ENCODE measurements around the gene ISM2. TPM values are rescaled to one million over a fixed set of nuclear protein-coding genes. Genes with fewer than 3 reads are reported as not detected.
"Not testable (repeated sequence)": the region's sequence is repeated elsewhere in the genome, so short reads cannot be mapped to it uniquely, and the experiment has no call there.

Gene ISM2
- total RNA-seq, 1 experiment from 2014 or later: not detected

GRCh38 chr14:77547512-77548180 is 49.0 kb upstream of the ISM2 start:
- Histone ChIP-seq H3K9me3 (ENCODE audit: control insufficient read depth in 1 of 2, insufficient read depth in 1 of 2, low read depth in 1 of 2, low read length in 2 of 2) (no peaks in the 10 kb centered on the region), H3K27me3 (ENCODE audit: insufficient read depth, low read length) (no peaks in the 10 kb centered on the region), H3K9ac (ENCODE audit: low read length) (no peak overlapping the region), H3K4me2 (ENCODE audit: low read length) (no peak overlapping the region), H3K36me3 (ENCODE audit: control insufficient read depth in 1 of 2, insufficient read depth in 2 of 2, low read length in 2 of 2) (peaks cover 16 to 23% of the 10 kb centered on the region in 2 experiments), H3K9me2 (ENCODE audit: insufficient read depth) (no peaks in the 10 kb centered on the region), H4K20me1 (ENCODE audit: insufficient read depth) (no peaks in the 10 kb centered on the region), H3K79me2 (ENCODE audit: insufficient read depth, low read length) (no peaks in the 10 kb centered on the region), H3K4me1 (ENCODE audit: control insufficient read depth in 1 of 2, insufficient read depth in 2 of 2, low read length in 2 of 2) (no peaks in the 10 kb centered on the region), H2AFZ (ENCODE audit: low read depth, low read length, poor library complexity, severe bottlenecking) (no peak overlapping the region), H3K4me3 (replicated peaks in 1 of 2; ENCODE audit: low read depth in 1 of 2, low read length in 2 of 2) (no peak overlapping the region), H3K27ac (ENCODE audit: low read depth, low read length) (no peak overlapping the region)
- intact Hi-C loops (cut with micrococcal nuclease): no loop called here
- TF ChIP-seq MAX (IDR thresholded peaks at IDR 0.05) (no peak), CTCF (IDR thresholded peaks at IDR 0.05 in 2 of 3, conservative IDR thresholded peaks at IDR 0.05 in 1 of 3; ENCODE audit: borderline replicate concordance in 1 of 3, insufficient read depth in 1 of 3, low read depth in 2 of 3, low read length in 2 of 3) (peak in 2 of 3 experiments; percentile 30 to 49; a peak in 3 of 6 replicates)
- POLR2A ChIA-PET: no interaction called here
- CTCF ChIA-PET: interaction anchor here (0.9 kb wide), 1 partner anchor 89 kb away, joined by 3 read pairs; no protein-coding TSS in a partner anchor
- no TSS peak for BruUV-seq (replicated peaks)
- RAD21 ChIA-PET (ENCODE audit: low non-redundant PET in 1 of 2, low total read pairs in 2 of 2, uncharacterized antibody in 2 of 2, unreplicated experiment in 2 of 2): no interaction called here
- ATAC-seq (no peak; the same call in 1 of the 2 replicates), DNase-seq (ENCODE audit: low read depth, low spot score) (no peak)

- H3K9me3 ChIP-seq (ENCODE audit: control insufficient read depth in 1 of 2, insufficient read depth in 1 of 2, low read depth in 1 of 2, low read length in 2 of 2); H3K9me2 ChIP-seq (ENCODE audit: insufficient read depth); RAD21 ChIA-PET (ENCODE audit: low non-redundant PET in 1 of 2, low total read pairs in 2 of 2, uncharacterized antibody in 2 of 2, unreplicated experiment in 2 of 2); H3K79me2 ChIP-seq (ENCODE audit: insufficient read depth, low read length); ATAC-seq; H3K27ac ChIP-seq (ENCODE audit: low read depth, low read length); H2AFZ ChIP-seq (ENCODE audit: low read depth, low read length, poor library complexity, severe bottlenecking); intact Hi-C loops (cut with micrococcal nuclease); H3K4me2 ChIP-seq (ENCODE audit: low read length); BruUV-seq (replicated peaks); H3K4me1 ChIP-seq (ENCODE audit: control insufficient read depth in 1 of 2, insufficient read depth in 2 of 2, low read length in 2 of 2); DNase-seq (ENCODE audit: low read depth, low spot score); POLR2A ChIA-PET; H4K20me1 ChIP-seq (ENCODE audit: insufficient read depth); H3K27me3 ChIP-seq (ENCODE audit: insufficient read depth, low read length); CTCF ChIA-PET; H3K4me3 ChIP-seq (replicated peaks in 1 of 2; ENCODE audit: low read depth in 1 of 2, low read length in 2 of 2); H3K9ac ChIP-seq (ENCODE audit: low read length): not testable (repeated sequence)
- peaks cover 14 to 23% of the 10 kb centered on the region in 2 experiments for H3K36me3 ChIP-seq (ENCODE audit: control insufficient read depth in 1 of 2, insufficient read depth in 2 of 2, low read length in 2 of 2)
Measured at GRCh38 chr14:77545171-77545570, 46.6 kb upstream of the ISM2 start.

All from HCT116 (cell line).